Gastrocnemius medialis (tissue), 4 donors: ENCODE results near the gene SLC6A6.

Experiments used
- CTCF ChIP-seq, 5 experiments: fragments of 450-650 bp in 3 of 5; fragments of 200-600 bp in 2 of 5; sonication (generic) in 2 of 5; IDR thresholded peaks in 4 of 5; conservative IDR thresholded peaks in 1 of 5; 1 replicate in 4 of 5; 2 replicates in 1 of 5; pipeline ENCODE4 v1.5.1; 2016 to 2019; ENCODE audit warnings: antibody characterized with exemption in 5 of 5, mild to moderate bottlenecking in 3 of 5, moderate library complexity in 3 of 5
- POLR2A ChIP-seq, 2 donors: fragments of 450-650 bp; IDR thresholded peaks; one replicate each; pipeline ENCODE4 v1.6.1; 2017; ENCODE audit warnings: antibody characterized with exemption in 2 of 2, mild to moderate bottlenecking in 2 of 2, moderate library complexity in 2 of 2

- TF ChIP-seq CTCF (IDR thresholded peaks at IDR 0.05 in 4 of 5, conservative IDR thresholded peaks at IDR 0.05 in 1 of 5) = no peak
- TF ChIP-seq POLR2A (IDR thresholded peaks at IDR 0.05) = no peak
These were observed 104.9 kb downstream of the SLC6A6 start for GRCh38 chr3:14507305-14507741.
